Gastrocnemius medialis (tissue), 4 donors: ENCODE results near the gene FOXP3. TPM values are rescaled to one million over a fixed set of nuclear protein-coding genes. Genes with fewer than 3 reads are reported as not detected.
"Not testable (repeated sequence)": the region's sequence is repeated elsewhere in the genome, so short reads cannot be mapped to it uniquely, and the experiment has no call there.

Source experiments
- ATAC-seq, 2 donors: fragments of 150-250 bp; one replicate each; pipeline ENCODE4 v1.9.1; 2016
- DNase-seq, 2 donors: peaks; one replicate each; pipeline ENCODE4 v3.0.0-alpha.2; 2019
- H3K27ac ChIP-seq, 4 donors: fragments of 200-600 bp; sonication (generic); 1 replicate in 1 of 4; 2 replicates in 3 of 4; pipeline ENCODE4 v1.5.1; 2016 to 2018; ENCODE audit warnings: mild to moderate bottlenecking in 2 of 4, moderate library complexity in 1 of 4
- H3K27me3 ChIP-seq, 3 donors: fragments of 200-600 bp; sonication (generic) in 2 of 3; 1 replicate in 1 of 3; 2 replicates in 2 of 3; pipeline versions ENCODE4 v1.5.1 to v1.6.0; 2016 to 2019; ENCODE audit warnings: mild to moderate bottlenecking in 1 of 3, moderate library complexity in 1 of 3
- H3K36me3 ChIP-seq, 2 donors: fragments of 200-600 bp; sonication (generic) in 1 of 2; one replicate each; pipeline ENCODE4 v1.5.1; 2017 to 2018
- H3K4me1 ChIP-seq, 2 donors: fragments of 200-600 bp; sonication (generic) in 1 of 2; one replicate each; pipeline ENCODE4 v1.5.1; 2016 to 2017; ENCODE audit warnings: mild to moderate bottlenecking in 2 of 2
- H3K4me3 ChIP-seq, 4 donors: fragments of 200-600 bp; sonication (generic) in 3 of 4; 1 replicate in 1 of 4; 2 replicates in 3 of 4; pipeline ENCODE4 v1.5.1; 2016 to 2019; ENCODE audit warnings: mild to moderate bottlenecking in 2 of 4
- H3K9me3 ChIP-seq, 3 donors: fragments of 200-600 bp; sonication (generic) in 2 of 3; 1 replicate in 1 of 3; 2 replicates in 2 of 3; pipeline ENCODE4 v1.5.1; 2016 to 2019
- POLR2A ChIP-seq, 2 donors: fragments of 450-650 bp; IDR thresholded peaks; one replicate each; pipeline ENCODE4 v1.6.1; 2017; ENCODE audit warnings: antibody characterized with exemption in 2 of 2, mild to moderate bottlenecking in 2 of 2, moderate library complexity in 2 of 2
- in situ Hi-C, 4 donors: fragments of 200-750 bp; cut with MboI; loops; one replicate each; pipeline versions ENCODE4 v1.15.0 to v1.8.0; 2017; ENCODE audit warnings: low sequenced_read_pairs in 4 of 4
- intact Hi-C: fragments of 100-400 bp; cut with DNase I; formaldehyde crosslinking; loops from one replicate; pipeline ENCODE4 v1.15.1; 2023; ENCODE audit warnings: low total_unique reads
- total RNA-seq, 4 donors: library from RNA; depleted of rRNA; stranded (reverse); fragments of >200 nt; gene quantifications; one replicate each; pipeline versions ENCODE4 v1.1.0 to v1.2.3, GENCODE V29; 2016
- TF ChIP-seq, protein P1 (sequence below), 5 experiments: fragments of 450-650 bp in 3 of 5; fragments of 200-600 bp in 2 of 5; sonication (generic) in 2 of 5; IDR thresholded peaks in 4 of 5; conservative IDR thresholded peaks in 1 of 5; 1 replicate in 4 of 5; 2 replicates in 1 of 5; pipeline ENCODE4 v1.5.1; 2016 to 2019; ENCODE audit warnings: antibody characterized with exemption in 5 of 5, mild to moderate bottlenecking in 3 of 5, moderate library complexity in 3 of 5

FOXP3 gene
- total RNA-seq, 4 donors from 2014 or later: not detected

DNA sequence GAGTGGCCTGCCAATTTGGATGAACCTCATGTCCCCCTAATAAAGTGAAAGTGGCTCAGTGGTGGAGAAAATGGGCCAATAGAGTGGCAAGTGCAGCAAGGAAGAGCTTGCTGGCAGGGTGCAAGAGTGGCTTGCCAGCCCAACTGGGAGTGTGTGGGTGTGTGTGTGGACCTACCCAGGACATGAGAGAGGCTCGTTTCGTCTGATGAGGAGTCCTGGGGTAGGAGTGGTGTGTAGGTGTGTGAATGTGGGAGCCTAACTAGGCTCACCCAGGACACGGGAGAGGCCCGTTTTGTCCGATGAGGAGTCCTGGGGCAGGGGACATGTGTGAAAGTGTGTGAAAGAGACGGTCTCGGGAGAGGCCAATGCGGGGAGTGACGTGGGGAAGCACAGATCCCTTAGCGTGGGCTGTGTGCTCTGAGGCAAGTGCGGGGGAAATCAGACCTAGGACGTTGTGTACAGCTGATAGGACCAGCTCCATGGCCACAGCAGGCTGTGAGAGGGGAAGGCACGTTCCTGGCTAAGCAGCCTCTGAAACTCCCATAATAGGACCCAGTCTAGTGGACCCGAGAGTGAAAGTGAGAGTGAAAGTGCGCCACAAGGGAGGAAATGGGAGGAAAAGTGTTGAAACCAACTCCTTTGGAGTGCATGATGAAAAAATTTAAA lies 44.2 kb upstream of the FOXP3 start:
- Histone ChIP-seq H3K9me3 (no peaks in the 10 kb centered on the region), H3K27ac (peak overlapping the region; percentile 29 to 61 (median 44)), H3K27me3 (no peaks in the 10 kb centered on the region), H3K4me1 (no peaks in the 10 kb centered on the region), H3K4me3 (peak overlapping the region; percentile 42 to 61 (median 48)), H3K36me3 (no peaks in the 10 kb centered on the region)
- intact Hi-C loops: no loop called here
- DNase-seq (no peak), ATAC-seq (peak in 1 of 2 donors; percentile 70)
- TF ChIP-seq, protein P1, sequence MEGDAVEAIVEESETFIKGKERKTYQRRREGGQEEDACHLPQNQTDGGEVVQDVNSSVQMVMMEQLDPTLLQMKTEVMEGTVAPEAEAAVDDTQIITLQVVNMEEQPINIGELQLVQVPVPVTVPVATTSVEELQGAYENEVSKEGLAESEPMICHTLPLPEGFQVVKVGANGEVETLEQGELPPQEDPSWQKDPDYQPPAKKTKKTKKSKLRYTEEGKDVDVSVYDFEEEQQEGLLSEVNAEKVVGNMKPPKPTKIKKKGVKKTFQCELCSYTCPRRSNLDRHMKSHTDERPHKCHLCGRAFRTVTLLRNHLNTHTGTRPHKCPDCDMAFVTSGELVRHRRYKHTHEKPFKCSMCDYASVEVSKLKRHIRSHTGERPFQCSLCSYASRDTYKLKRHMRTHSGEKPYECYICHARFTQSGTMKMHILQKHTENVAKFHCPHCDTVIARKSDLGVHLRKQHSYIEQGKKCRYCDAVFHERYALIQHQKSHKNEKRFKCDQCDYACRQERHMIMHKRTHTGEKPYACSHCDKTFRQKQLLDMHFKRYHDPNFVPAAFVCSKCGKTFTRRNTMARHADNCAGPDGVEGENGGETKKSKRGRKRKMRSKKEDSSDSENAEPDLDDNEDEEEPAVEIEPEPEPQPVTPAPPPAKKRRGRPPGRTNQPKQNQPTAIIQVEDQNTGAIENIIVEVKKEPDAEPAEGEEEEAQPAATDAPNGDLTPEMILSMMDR (IDR thresholded peaks at IDR 0.05 in 4 of 5, conservative IDR thresholded peaks at IDR 0.05 in 1 of 5): no peak
- TF ChIP-seq POLR2A (IDR thresholded peaks at IDR 0.05): no peak
- in situ Hi-C loops: no loop called here

- H3K36me3 ChIP-seq, H3K4me1 ChIP-seq, DNase-seq, in situ Hi-C loops, H3K4me3 ChIP-seq, intact Hi-C loops, H3K27me3 ChIP-seq, H3K27ac ChIP-seq, ATAC-seq, H3K9me3 ChIP-seq: not testable (repeated sequence)
Observed at GRCh38 chrX:49307775-49308174, 43.3 kb upstream of the FOXP3 start.

- intact Hi-C loops: no loop called here
- Histone ChIP-seq H3K27ac (no peak within 1 kb of the TSS), H3K4me1 (no peaks in the 10 kb centered on the region), H3K9me3 (no peaks in the 10 kb centered on the region), H3K4me3 (no peak within 1 kb of the TSS), H3K36me3 (no peaks in the 10 kb centered on the region), H3K27me3 (no peaks in the 10 kb centered on the region)
- DNase-seq: no peak
- in situ Hi-C loops: no loop called here
- no peak for TF ChIP-seq POLR2A (IDR thresholded peaks at IDR 0.05)
- TF ChIP-seq, protein P1 (IDR thresholded peaks at IDR 0.05 in 4 of 5, conservative IDR thresholded peaks at IDR 0.05 in 1 of 5): no peak
- no peak for ATAC-seq
Observed at GRCh38 chrX:49303346-49303745, 38.8 kb upstream of the FOXP3 start, which contains the start of gene GAGE10. Gene GAGE10 (plus strand): TSS chrX:49303646. CDS start chrX:49304860, 1,214 bp downstream.

- DNase-seq (no peak), ATAC-seq (no peak)
- no peaks in the 10 kb centered on the region for H3K36me3 ChIP-seq
- H3K27ac ChIP-seq: no peak overlapping the region
- TF ChIP-seq, protein P1 (IDR thresholded peaks at IDR 0.05 in 4 of 5, conservative IDR thresholded peaks at IDR 0.05 in 1 of 5): no peak
- TF ChIP-seq POLR2A (IDR thresholded peaks at IDR 0.05): no peak
- intact Hi-C loops: no loop called here
- H3K4me1 ChIP-seq: no peaks in the 10 kb centered on the region
- H3K9me3 ChIP-seq: no peaks in the 10 kb centered on the region
- H3K4me3 ChIP-seq: no peak overlapping the region
- H3K27me3 ChIP-seq: no peaks in the 10 kb centered on the region
- in situ Hi-C loops: no loop called here
Observed at GRCh38 chrX:49300703-49301102, 36.2 kb upstream of the FOXP3 start.

DNA sequence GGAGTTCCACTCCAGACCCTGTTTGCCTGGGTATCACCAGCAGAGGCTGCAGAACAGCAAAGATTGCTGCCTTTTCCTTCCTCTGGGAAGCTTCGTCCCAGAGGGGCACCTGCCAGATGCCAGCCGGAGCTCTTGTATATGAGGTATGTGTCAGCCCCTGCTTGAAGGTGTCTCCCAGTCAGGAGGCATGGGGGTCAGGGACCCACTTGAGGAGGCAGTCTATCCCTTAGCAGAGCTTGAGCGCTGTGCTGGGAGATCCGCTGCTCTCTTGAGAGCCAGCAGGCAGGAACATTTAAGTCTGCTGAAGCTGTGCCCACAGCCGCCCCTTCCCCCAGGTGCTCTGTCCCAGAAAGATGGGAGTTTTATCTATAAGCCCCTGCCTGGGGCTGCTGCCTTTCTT lies 34.8 kb upstream of the FOXP3 start:
- in situ Hi-C loops, ATAC-seq, H3K27ac ChIP-seq, H3K4me1 ChIP-seq, H3K9me3 ChIP-seq, H3K4me3 ChIP-seq, DNase-seq, H3K27me3 ChIP-seq, H3K36me3 ChIP-seq, intact Hi-C loops: not testable (repeated sequence)
